ENCODE data around the gene PAAF1.
"Not testable (repeated sequence)": the region's sequence is repeated elsewhere in the genome, so short reads cannot be mapped to it uniquely, and the experiment has no call there.

Gene PAAF1

GRCh38 chr11:73876424-73877310 lies at the start of gene PAAF1, which contains the start of gene COA4:
Gene PAAF1, plus strand, starts transcription at chr11:73876999. Its CDS starts 23 bp downstream, at chr11:73877022.
Gene COA4, minus strand, starts transcription at chr11:73876846. Its CDS starts 3,468 bp downstream, at chr11:73873378.
- peak; percentile 98 for DNase-seq

- no peak for DNase-seq
Measured at GRCh38 chr11:73830261-73830660, 46.5 kb upstream of the PAAF1 start.

- no peak for DNase-seq
Measured at GRCh38 chr11:73833067-73833466, 43.7 kb upstream of the PAAF1 start.

GRCh38 chr11:73838443-73839122 lies 38.2 kb upstream of the PAAF1 start:
- DNase-seq, result no peak

GRCh38 chr11:73839123-73839457 lies 37.7 kb upstream of the PAAF1 start:
- DNase-seq, result no peak

- no peak for DNase-seq
Measured at GRCh38 chr11:73851046-73851764, 25.6 kb upstream of the PAAF1 start.

- no peak for DNase-seq
Measured at GRCh38 chr11:73852049-73852448, 24.8 kb upstream of the PAAF1 start.

- DNase-seq, result no peak
Measured at GRCh38 chr11:73854680-73855079, 22.1 kb upstream of the PAAF1 start.

GRCh38 chr11:73856031-73856567 lies 20.7 kb upstream of the PAAF1 start:
- DNase-seq, result no peak

GRCh38 chr11:73859671-73860070 lies 17.1 kb upstream of the PAAF1 start:
- DNase-seq, result no peak

- no peak for DNase-seq
Measured at GRCh38 chr11:73860202-73860601, 16.6 kb upstream of the PAAF1 start.

GRCh38 chr11:73862986-73863385 lies 13.8 kb upstream of the PAAF1 start:
- DNase-seq, result no peak

GRCh38 chr11:73866095-73866579 lies 10.7 kb upstream of the PAAF1 start:
- no peak for DNase-seq

- no peak for DNase-seq
Measured at GRCh38 chr11:73866586-73866996, 10.2 kb upstream of the PAAF1 start.

GRCh38 chr11:73869332-73869949 lies 7.4 kb upstream of the PAAF1 start:
- no peak for DNase-seq

- DNase-seq, result no peak
Measured at GRCh38 chr11:73870261-73870660, 6.5 kb upstream of the PAAF1 start.

GRCh38 chr11:73872749-73873357 lies 3.9 kb upstream of the PAAF1 start:
- no peak for DNase-seq

- no peak for DNase-seq
Measured at GRCh38 chr11:73875380-73875779, 1.4 kb upstream of the PAAF1 start.

- DNase-seq, result no peak
Measured at GRCh38 chr11:73875840-73876239, 959 bp upstream of the PAAF1 start.

- no peak for DNase-seq
Measured at GRCh38 chr11:73878771-73879170, 2.0 kb downstream of the PAAF1 start.

- not testable (repeated sequence) for DNase-seq
Measured at GRCh38 chr11:73880449-73880848, 3.6 kb downstream of the PAAF1 start.

GRCh38 chr11:73883856-73884255 lies 7.1 kb downstream of the PAAF1 start:
- DNase-seq, result no peak

Measured in activated CD4-positive, alpha-beta T cell treated with anti-CD3 and anti-CD28 coated beads, Interleukin-2, amount 50 U/mL, for 16 hours (primary cell).